ENCODE data around the gene TXNRD3.

TXNRD3 gene

GRCh38 chr3:126577261-126577660 lies 77.7 kb downstream of the TXNRD3 start:
- no peak overlapping the region for H3K4me2 ChIP-seq (ENCODE audit: insufficient read depth, low read length)
- no peaks in the 10 kb centered on the region for H4K20me1 ChIP-seq (ENCODE audit: insufficient read depth, low read length)
- H3K4me1 ChIP-seq (ENCODE audit: insufficient read depth, low read length) = no peaks in the 10 kb centered on the region
- no peak overlapping the region for H2AFZ ChIP-seq (ENCODE audit: low read depth, low read length)
- no peaks in the 10 kb centered on the region for H3K79me2 ChIP-seq (ENCODE audit: insufficient read depth, low read length)
- no peak for TF ChIP-seq EZH2 (IDR thresholded peaks at IDR 0.05; ENCODE audit: borderline replicate concordance, low read depth, low read length, severe bottlenecking)
- TF ChIP-seq CTCF (IDR thresholded peaks at IDR 0.05; ENCODE audit: borderline replicate concordance, extremely low read depth, low read length, poor library complexity, severe bottlenecking) = no peak
- H3K4me3 ChIP-seq (ENCODE audit: low read depth in 1 of 2, low read length in 2 of 2) = no peak overlapping the region
- no peak for ATAC-seq (ENCODE audit: insufficient read depth, low read depth)
- no peaks in the 10 kb centered on the region for H3K9me3 ChIP-seq (ENCODE audit: insufficient read depth, low read length, severe bottlenecking)
- H3K27ac ChIP-seq (ENCODE audit: low read length) = no peak overlapping the region
- H3K27me3 ChIP-seq (ENCODE audit: insufficient read depth, low read length, poor library complexity) = peaks cover 7% of the 10 kb centered on the region
- no peaks in the 10 kb centered on the region for H3K36me3 ChIP-seq (ENCODE audit: insufficient read depth, low read length)
- no peak for DNase-seq
- H3K9ac ChIP-seq (ENCODE audit: low read depth, low read length) = no peak overlapping the region

GRCh38 chr3:126573492-126574117 lies 81.3 kb downstream of the TXNRD3 start:
- Histone ChIP-seq H2AFZ (ENCODE audit: low read depth, low read length) (no peak overlapping the region), H3K27me3 (ENCODE audit: insufficient read depth, low read length, poor library complexity) (no peaks in the 10 kb centered on the region), H3K4me2 (ENCODE audit: insufficient read depth, low read length) (no peak overlapping the region), H3K36me3 (ENCODE audit: insufficient read depth, low read length) (no peaks in the 10 kb centered on the region), H3K4me1 (ENCODE audit: insufficient read depth, low read length) (no peaks in the 10 kb centered on the region), H4K20me1 (ENCODE audit: insufficient read depth, low read length) (no peaks in the 10 kb centered on the region), H3K27ac (ENCODE audit: low read length) (no peak overlapping the region), H3K9me3 (ENCODE audit: insufficient read depth, low read length, severe bottlenecking) (no peaks in the 10 kb centered on the region), H3K4me3 (ENCODE audit: low read depth in 1 of 2, low read length in 2 of 2) (no peak overlapping the region), H3K9ac (ENCODE audit: low read depth, low read length) (no peak overlapping the region), H3K79me2 (ENCODE audit: insufficient read depth, low read length) (no peaks in the 10 kb centered on the region)
- TF ChIP-seq EZH2 (IDR thresholded peaks at IDR 0.05; ENCODE audit: borderline replicate concordance, low read depth, low read length, severe bottlenecking) = no peak
- no peak for TF ChIP-seq CTCF (IDR thresholded peaks at IDR 0.05; ENCODE audit: borderline replicate concordance, extremely low read depth, low read length, poor library complexity, severe bottlenecking)
- ATAC-seq (ENCODE audit: insufficient read depth, low read depth) (no peak), DNase-seq (no peak)

- Histone ChIP-seq H3K9ac (ENCODE audit: low read depth, low read length) (no peak overlapping the region), H3K4me2 (ENCODE audit: insufficient read depth, low read length) (no peak overlapping the region), H3K36me3 (ENCODE audit: insufficient read depth, low read length) (no peaks in the 10 kb centered on the region), H4K20me1 (ENCODE audit: insufficient read depth, low read length) (no peaks in the 10 kb centered on the region), H3K4me1 (ENCODE audit: insufficient read depth, low read length) (no peaks in the 10 kb centered on the region), H2AFZ (ENCODE audit: low read depth, low read length) (no peak overlapping the region), H3K79me2 (ENCODE audit: insufficient read depth, low read length) (no peaks in the 10 kb centered on the region), H3K9me3 (ENCODE audit: insufficient read depth, low read length, severe bottlenecking) (no peaks in the 10 kb centered on the region), H3K27me3 (ENCODE audit: insufficient read depth, low read length, poor library complexity) (no peaks in the 10 kb centered on the region), H3K4me3 (ENCODE audit: low read depth in 1 of 2, low read length in 2 of 2) (no peak overlapping the region), H3K27ac (ENCODE audit: low read length) (no peak overlapping the region)
- ATAC-seq (ENCODE audit: insufficient read depth, low read depth) (no peak), DNase-seq (no peak)
- no peak for TF ChIP-seq EZH2 (IDR thresholded peaks at IDR 0.05; ENCODE audit: borderline replicate concordance, low read depth, low read length, severe bottlenecking)
- no peak for TF ChIP-seq CTCF (IDR thresholded peaks at IDR 0.05; ENCODE audit: borderline replicate concordance, extremely low read depth, low read length, poor library complexity, severe bottlenecking)
Observed at GRCh38 chr3:126571078-126571477, 83.8 kb downstream of the TXNRD3 start.
